HepG2 (cell line): Measurements from ENCODE around the gene LSM14B. TPM values are rescaled to one million over a fixed set of nuclear protein-coding genes. Genes with fewer than 3 reads are reported as not detected.

Source experiments
- ARNT ChIP-seq: fragments of 450-650 bp; IDR thresholded peaks from 2 replicates; pipeline ENCODE4 v1.6.1; 2017
- CHCHD3 ChIP-seq: sonication (generic); formaldehyde crosslinking; IDR thresholded peaks from 2 replicates; pipeline ENCODE4 v1.8.0; 2022; ENCODE audit warnings: mild to moderate bottlenecking, missing genetic modification reagents, moderate library complexity
- FOXK1 ChIP-seq: sonication (generic); formaldehyde crosslinking; IDR thresholded peaks from 2 replicates; pipeline ENCODE4 v1.4.0; 2020; ENCODE audit warnings: low read depth, missing genetic modification reagents, borderline replicate concordance
- GATAD2A ChIP-seq: IDR thresholded peaks from 2 replicates; pipeline ENCODE4 v1.6.1; 2016
- HOXA3 ChIP-seq: sonication (generic); formaldehyde crosslinking; IDR thresholded peaks from 2 replicates; pipeline ENCODE4 v1.5.0; 2020; ENCODE audit warnings: missing genetic modification reagents
- HOXA5 ChIP-seq: sonication (generic); formaldehyde crosslinking; IDR thresholded peaks from 2 replicates; pipeline ENCODE4 v1.4.0; 2020; ENCODE audit warnings: missing genetic modification reagents
- KLF11 ChIP-seq: IDR thresholded peaks from 2 replicates; pipeline ENCODE4 v1.6.1; 2016; ENCODE audit warnings: missing compliant biosample characterization
- KMT2A ChIP-seq: sonication (generic); formaldehyde crosslinking; IDR thresholded peaks from 2 replicates; pipeline ENCODE4 v1.4.0; 2020; ENCODE audit warnings: missing genetic modification reagents
- MAFG ChIP-seq: sonication (generic); formaldehyde crosslinking; IDR thresholded peaks from 2 replicates; pipeline ENCODE4 v1.5.1; 2020; ENCODE audit warnings: mild to moderate bottlenecking, missing genetic modification reagents
- MIXL1 ChIP-seq: IDR thresholded peaks from 2 replicates; pipeline ENCODE4 v1.6.1; 2016
- ZBTB20 ChIP-seq: sonication (generic); formaldehyde crosslinking; IDR thresholded peaks from 2 replicates; pipeline ENCODE4 v1.8.1; 2023; ENCODE audit warnings: missing genetic modification reagents, low read depth, mild to moderate bottlenecking, borderline replicate concordance
- ZFP82 ChIP-seq: sonication (generic); formaldehyde crosslinking; IDR thresholded peaks from 2 replicates; pipeline ENCODE4 v1.5.1; 2020; ENCODE audit warnings: mild to moderate bottlenecking, missing genetic modification reagents, borderline replicate concordance
- ZNF124 ChIP-seq: sonication (generic); formaldehyde crosslinking; IDR thresholded peaks from 2 replicates; pipeline ENCODE4 v1.4.0; 2020; ENCODE audit warnings: missing genetic modification reagents
- ZNF550 ChIP-seq: sonication (generic); formaldehyde crosslinking; IDR thresholded peaks from 2 replicates; pipeline ENCODE4 v1.4.0; 2020; ENCODE audit warnings: mild to moderate bottlenecking, missing genetic modification reagents, borderline replicate concordance
- ZNF672 ChIP-seq: sonication (generic); formaldehyde crosslinking; IDR thresholded peaks from 2 replicates; pipeline ENCODE4 v1.8.1; 2022; ENCODE audit warnings: missing genetic modification reagents
- ZNF780A ChIP-seq: sonication (generic); formaldehyde crosslinking; IDR thresholded peaks from 2 replicates; pipeline ENCODE4 v1.8.0; 2022; ENCODE audit warnings: mild to moderate bottlenecking, missing genetic modification reagents, moderate library complexity
- polyA plus RNA-seq, 8 experiments: library from polyadenylated mRNA; depleted of rRNA in 3 of 8; stranded (reverse) in 7 of 8; unstranded in 1 of 8; fragments of >200 nt; fragmentation: Illumina TruSeq in 4 of 8; extraction: Trizol in 4 of 8; gene quantifications; 2 replicates each; pipeline versions ENCODE4 v1.2.1 to v1.2.3, GENCODE V29; 2011 to 2016; ENCODE audit warnings: low read depth in 4 of 8, missing spikeins in 1 of 8, mixed read lengths in 1 of 8; ENCODE audit not compliant: insufficient read depth in 1 of 8
- total RNA-seq, 5 experiments: library from RNA; depleted of rRNA; stranded (reverse); fragments of >200 nt; fragmentation: Illumina TruSeq; extraction: Trizol; gene quantifications; 2 replicates each; pipeline ENCODE4 v1.2.3, GENCODE V29; 2016; ENCODE audit warnings: low read depth in 1 of 5
- TF ChIP-seq, protein P1 (sequence below): sonication (generic); formaldehyde crosslinking; IDR thresholded peaks from 2 replicates; pipeline ENCODE4 v1.5.0; 2020; ENCODE audit warnings: mild to moderate bottlenecking, missing genetic modification reagents
- TF ChIP-seq, protein P2 (sequence below): sonication (generic); formaldehyde crosslinking; IDR thresholded peaks from 2 replicates; pipeline ENCODE4 v1.9.0; 2021; ENCODE audit warnings: missing genetic modification reagents, borderline replicate concordance
- TF ChIP-seq, protein P3 (sequence below): sonication (generic); formaldehyde crosslinking; IDR thresholded peaks from 2 replicates; pipeline ENCODE4 v1.4.0; 2020; ENCODE audit warnings: missing genetic modification reagents, borderline replicate concordance
- TF ChIP-seq, protein P4 (sequence below): sonication (generic); formaldehyde crosslinking; IDR thresholded peaks from 2 replicates; pipeline ENCODE4 v1.5.1; 2020; ENCODE audit warnings: missing genetic modification reagents, mild to moderate bottlenecking, borderline replicate concordance

The LSM14B gene
- total and polyA plus RNA-seq, 2 of the 13 experiments (the other 11 are each of a cell fraction or from before 2014, with no cell fraction given) = 43.3 to 79.2 TPM

DNA sequence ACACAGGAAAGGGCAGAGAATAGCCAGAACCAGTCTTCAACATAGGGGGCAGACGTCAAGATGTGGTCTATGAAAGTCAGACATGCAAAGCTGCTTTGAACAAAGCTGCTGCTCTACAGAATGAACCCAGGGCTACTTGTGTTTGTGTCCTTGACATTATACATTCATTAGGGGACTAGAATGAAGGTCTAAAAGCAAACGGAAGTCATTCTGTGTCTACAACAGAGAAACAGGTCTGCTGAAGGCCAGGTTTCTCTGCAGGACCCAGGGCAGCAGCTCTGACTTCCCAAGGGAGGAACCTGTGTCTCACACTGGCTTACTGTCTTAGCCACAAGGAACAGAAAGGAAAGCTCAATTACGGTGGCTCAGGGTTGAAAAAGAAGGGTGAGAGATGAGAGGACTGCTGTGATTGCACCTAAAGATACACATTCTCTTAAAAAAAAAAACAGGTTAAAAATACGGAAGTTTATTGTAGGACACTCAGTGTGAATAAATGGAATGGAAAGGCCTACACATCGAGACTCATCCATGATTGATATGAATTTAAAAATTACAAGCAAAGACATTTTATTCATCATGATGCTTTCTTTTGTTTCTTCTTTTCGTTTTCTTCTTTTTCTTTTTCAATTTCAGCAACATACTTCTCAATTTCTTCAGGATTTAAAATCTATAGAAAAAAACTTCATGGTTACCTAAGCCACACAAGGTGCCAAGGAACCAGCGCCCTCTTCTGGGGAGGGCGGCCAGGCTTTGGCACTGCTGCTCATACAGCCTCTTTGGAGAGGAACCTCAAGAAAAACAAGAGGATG is 14.2 kb downstream of the LSM14B start (continued):
- 0 out of 2 replicates have a peak, but pooled peaks have one; percentile 46 for TF ChIP-seq MIXL1 (CRISPR knock-in tag)
- TF ChIP-seq ZNF124 = peak; percentile 39; the same call in 1 of the 2 replicates
- TF ChIP-seq HOXA3 (CRISPR knock-in tag) = peak; percentile 18; the same call in 1 of the 2 replicates
- TF ChIP-seq HOXA5 (CRISPR knock-in tag) = 0 out of 2 replicates have a peak, but pooled peaks have one; percentile 38
- no peak for TF ChIP-seq ZNF550
- TF ChIP-seq KMT2A (CRISPR knock-in tag) = peak; percentile 37; the same call in 1 of the 2 replicates
- 0 out of 2 replicates have a peak, but pooled peaks have one; percentile 12 for TF ChIP-seq FOXK1 (CRISPR knock-in tag)
- TF ChIP-seq ZFP82 (CRISPR knock-in tag) = no peak
- TF ChIP-seq ZNF780A (CRISPR knock-in tag) = no peak
- 0 out of 2 replicates have a peak, but pooled peaks have one; percentile 6 for TF ChIP-seq KLF11 (CRISPR knock-in tag)
- TF ChIP-seq, protein P1, sequence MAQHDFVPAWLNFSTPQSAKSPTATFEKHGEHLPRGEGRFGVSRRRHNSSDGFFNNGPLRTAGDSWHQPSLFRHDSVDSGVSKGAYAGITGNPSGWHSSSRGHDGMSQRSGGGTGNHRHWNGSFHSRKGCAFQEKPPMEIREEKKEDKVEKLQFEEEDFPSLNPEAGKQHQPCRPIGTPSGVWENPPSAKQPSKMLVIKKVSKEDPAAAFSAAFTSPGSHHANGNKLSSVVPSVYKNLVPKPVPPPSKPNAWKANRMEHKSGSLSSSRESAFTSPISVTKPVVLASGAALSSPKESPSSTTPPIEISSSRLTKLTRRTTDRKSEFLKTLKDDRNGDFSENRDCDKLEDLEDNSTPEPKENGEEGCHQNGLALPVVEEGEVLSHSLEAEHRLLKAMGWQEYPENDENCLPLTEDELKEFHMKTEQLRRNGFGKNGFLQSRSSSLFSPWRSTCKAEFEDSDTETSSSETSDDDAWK (CRISPR knock-in tag) = no peak
- no peak for TF ChIP-seq ARNT
- TF ChIP-seq, protein P2, sequence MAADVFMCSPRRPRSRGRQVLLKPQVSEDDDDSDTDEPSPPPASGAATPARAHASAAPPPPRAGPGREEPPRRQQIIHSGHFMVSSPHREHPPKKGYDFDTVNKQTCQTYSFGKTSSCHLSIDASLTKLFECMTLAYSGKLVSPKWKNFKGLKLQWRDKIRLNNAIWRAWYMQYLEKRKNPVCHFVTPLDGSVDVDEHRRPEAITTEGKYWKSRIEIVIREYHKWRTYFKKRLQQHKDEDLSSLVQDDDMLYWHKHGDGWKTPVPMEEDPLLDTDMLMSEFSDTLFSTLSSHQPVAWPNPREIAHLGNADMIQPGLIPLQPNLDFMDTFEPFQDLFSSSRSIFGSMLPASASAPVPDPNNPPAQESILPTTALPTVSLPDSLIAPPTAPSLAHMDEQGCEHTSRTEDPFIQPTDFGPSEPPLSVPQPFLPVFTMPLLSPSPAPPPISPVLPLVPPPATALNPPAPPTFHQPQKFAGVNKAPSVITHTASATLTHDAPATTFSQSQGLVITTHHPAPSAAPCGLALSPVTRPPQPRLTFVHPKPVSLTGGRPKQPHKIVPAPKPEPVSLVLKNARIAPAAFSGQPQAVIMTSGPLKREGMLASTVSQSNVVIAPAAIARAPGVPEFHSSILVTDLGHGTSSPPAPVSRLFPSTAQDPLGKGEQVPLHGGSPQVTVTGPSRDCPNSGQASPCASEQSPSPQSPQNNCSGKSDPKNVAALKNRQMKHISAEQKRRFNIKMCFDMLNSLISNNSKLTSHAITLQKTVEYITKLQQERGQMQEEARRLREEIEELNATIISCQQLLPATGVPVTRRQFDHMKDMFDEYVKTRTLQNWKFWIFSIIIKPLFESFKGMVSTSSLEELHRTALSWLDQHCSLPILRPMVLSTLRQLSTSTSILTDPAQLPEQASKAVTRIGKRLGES (CRISPR knock-in tag) = no peak
- TF ChIP-seq, protein P3, sequence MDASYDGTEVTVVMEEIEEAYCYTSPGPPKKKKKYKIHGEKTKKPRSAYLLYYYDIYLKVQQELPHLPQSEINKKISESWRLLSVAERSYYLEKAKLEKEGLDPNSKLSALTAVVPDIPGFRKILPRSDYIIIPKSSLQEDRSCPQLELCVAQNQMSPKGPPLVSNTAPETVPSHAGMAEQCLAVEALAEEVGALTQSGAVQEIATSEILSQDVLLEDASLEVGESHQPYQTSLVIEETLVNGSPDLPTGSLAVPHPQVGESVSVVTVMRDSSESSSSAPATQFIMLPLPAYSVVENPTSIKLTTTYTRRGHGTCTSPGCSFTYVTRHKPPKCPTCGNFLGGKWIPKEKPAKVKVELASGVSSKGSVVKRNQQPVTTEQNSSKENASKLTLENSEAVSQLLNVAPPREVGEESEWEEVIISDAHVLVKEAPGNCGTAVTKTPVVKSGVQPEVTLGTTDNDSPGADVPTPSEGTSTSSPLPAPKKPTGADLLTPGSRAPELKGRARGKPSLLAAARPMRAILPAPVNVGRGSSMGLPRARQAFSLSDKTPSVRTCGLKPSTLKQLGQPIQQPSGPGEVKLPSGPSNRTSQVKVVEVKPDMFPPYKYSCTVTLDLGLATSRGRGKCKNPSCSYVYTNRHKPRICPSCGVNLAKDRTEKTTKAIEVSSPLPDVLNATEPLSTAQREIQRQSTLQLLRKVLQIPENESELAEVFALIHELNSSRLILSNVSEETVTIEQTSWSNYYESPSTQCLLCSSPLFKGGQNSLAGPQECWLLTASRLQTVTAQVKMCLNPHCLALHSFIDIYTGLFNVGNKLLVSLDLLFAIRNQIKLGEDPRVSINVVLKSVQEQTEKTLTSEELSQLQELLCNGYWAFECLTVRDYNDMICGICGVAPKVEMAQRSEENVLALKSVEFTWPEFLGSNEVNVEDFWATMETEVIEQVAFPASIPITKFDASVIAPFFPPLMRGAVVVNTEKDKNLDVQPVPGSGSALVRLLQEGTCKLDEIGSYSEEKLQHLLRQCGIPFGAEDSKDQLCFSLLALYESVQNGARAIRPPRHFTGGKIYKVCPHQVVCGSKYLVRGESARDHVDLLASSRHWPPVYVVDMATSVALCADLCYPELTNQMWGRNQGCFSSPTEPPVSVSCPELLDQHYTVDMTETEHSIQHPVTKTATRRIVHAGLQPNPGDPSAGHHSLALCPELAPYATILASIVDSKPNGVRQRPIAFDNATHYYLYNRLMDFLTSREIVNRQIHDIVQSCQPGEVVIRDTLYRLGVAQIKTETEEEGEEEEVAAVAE (CRISPR knock-in tag) = 0 out of 2 replicates have a peak, but pooled peaks have one; percentile 51
- TF ChIP-seq, protein P4, sequence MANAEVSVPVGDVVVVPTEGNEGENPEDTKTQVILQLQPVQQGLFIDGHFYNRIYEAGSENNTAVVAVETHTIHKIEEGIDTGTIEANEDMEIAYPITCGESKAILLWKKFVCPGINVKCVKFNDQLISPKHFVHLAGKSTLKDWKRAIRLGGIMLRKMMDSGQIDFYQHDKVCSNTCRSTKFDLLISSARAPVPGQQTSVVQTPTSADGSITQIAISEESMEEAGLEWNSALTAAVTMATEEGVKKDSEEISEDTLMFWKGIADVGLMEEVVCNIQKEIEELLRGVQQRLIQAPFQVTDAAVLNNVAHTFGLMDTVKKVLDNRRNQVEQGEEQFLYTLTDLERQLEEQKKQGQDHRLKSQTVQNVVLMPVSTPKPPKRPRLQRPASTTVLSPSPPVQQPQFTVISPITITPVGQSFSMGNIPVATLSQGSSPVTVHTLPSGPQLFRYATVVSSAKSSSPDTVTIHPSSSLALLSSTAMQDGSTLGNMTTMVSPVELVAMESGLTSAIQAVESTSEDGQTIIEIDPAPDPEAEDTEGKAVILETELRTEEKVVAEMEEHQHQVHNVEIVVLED = 0 out of 2 replicates have a peak, but pooled peaks have one; percentile 9
- TF ChIP-seq GATAD2A = peak; percentile 43; the same call in 1 of the 2 replicates
- no peak for TF ChIP-seq CHCHD3 (CRISPR knock-in tag)
- TF ChIP-seq ZBTB20 = no peak
- TF ChIP-seq MAFG = no peak
- no peak for TF ChIP-seq ZNF672 (CRISPR knock-in tag)
